Tibial artery (tissue), 4 donors: ENCODE data around the gene HOXB3.

ENCODE experiments used
- DNase-seq, 2 donors: peaks; one replicate each; pipeline ENCODE4 v3.0.0-alpha.2; 2019
- H3K27ac ChIP-seq, 2 donors: fragments of 200-600 bp; sonication (generic) in 1 of 2; 1 replicate in 1 of 2; 2 replicates in 1 of 2; pipeline ENCODE4 v1.5.1; 2018 to 2019; ENCODE audit warnings: mild to moderate bottlenecking in 1 of 2
- H3K27me3 ChIP-seq, 2 donors: fragments of 200-600 bp; sonication (generic) in 1 of 2; one replicate each; pipeline versions ENCODE4 v1.5.1 to v1.6.0; 2016 to 2019
- H3K36me3 ChIP-seq, 3 donors: fragments of 200-600 bp; sonication (generic) in 2 of 3; one replicate each; pipeline ENCODE4 v1.5.1; 2016 to 2019; ENCODE audit warnings: mild to moderate bottlenecking in 2 of 3
- H3K4me1 ChIP-seq, 4 donors: fragments of 200-600 bp; sonication (generic) in 2 of 4; 1 replicate in 3 of 4; 2 replicates in 1 of 4; pipeline ENCODE4 v1.5.1; 2016 to 2019
- H3K4me3 ChIP-seq, 2 donors: fragments of 200-600 bp; sonication (generic) in 1 of 2; 1 replicate in 1 of 2; 2 replicates in 1 of 2; pipeline ENCODE4 v1.5.1; 2018 to 2019; ENCODE audit warnings: mild to moderate bottlenecking in 2 of 2
- H3K9me3 ChIP-seq, 3 donors: fragments of 200-600 bp; sonication (generic) in 1 of 3; one replicate each; pipeline ENCODE4 v1.5.1; 2016 to 2019
- intact Hi-C: fragments of 100-400 bp; cut with DNase I; formaldehyde crosslinking; loops from one replicate; pipeline ENCODE4 v1.15.0; 2023; ENCODE audit warnings: low total_unique reads
- TF ChIP-seq, protein P1 (sequence below), 2 experiments: fragments of 200-600 bp in 1 of 2; fragments of 450-650 bp in 1 of 2; IDR thresholded peaks; one replicate each; pipeline ENCODE4 v1.5.1; 2017 to 2019; ENCODE audit warnings: antibody characterized with exemption in 2 of 2, mild to moderate bottlenecking in 1 of 2, moderate library complexity in 1 of 2

Gene HOXB3

DNA sequence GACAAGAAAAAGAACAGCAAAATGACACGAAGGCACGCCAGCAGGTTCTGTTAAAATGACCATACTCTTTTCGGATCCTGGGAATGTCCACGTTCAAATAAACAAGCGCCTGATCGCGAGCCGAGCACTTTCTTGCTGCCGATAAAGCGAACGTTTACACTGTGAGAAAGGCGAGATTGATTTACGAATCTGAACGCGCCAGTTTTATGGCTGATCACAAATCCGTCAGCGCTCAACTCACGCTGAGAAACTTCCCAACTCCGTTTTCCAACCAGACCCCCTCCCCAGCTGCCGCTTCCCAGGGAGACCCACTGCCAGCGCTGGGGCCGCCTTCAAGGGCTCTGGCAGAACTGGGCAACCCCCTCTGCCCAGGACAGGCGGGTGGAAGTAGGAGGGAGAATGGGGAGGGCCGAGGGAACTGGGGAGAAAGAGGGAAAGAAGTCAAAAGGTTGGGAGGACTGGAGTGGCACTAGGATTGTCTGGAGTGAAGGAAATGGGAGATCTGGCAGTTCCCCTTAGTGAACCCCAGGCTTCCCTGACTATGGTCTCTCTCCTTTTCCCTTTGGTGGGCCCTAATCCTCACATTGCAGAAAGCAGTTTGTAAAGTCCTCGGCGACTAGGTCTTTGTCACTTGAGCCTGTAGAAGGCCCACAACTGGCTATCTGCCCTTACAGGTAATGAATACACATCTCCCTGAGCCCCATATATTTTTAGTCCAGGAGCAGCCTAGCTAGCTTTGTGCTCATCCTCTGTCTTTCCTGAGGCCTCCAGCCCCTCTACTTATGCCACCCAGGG lies 18.8 kb downstream of the HOXB3 start:
- intact Hi-C loops = no loop called here
- no peak for DNase-seq

DNA sequence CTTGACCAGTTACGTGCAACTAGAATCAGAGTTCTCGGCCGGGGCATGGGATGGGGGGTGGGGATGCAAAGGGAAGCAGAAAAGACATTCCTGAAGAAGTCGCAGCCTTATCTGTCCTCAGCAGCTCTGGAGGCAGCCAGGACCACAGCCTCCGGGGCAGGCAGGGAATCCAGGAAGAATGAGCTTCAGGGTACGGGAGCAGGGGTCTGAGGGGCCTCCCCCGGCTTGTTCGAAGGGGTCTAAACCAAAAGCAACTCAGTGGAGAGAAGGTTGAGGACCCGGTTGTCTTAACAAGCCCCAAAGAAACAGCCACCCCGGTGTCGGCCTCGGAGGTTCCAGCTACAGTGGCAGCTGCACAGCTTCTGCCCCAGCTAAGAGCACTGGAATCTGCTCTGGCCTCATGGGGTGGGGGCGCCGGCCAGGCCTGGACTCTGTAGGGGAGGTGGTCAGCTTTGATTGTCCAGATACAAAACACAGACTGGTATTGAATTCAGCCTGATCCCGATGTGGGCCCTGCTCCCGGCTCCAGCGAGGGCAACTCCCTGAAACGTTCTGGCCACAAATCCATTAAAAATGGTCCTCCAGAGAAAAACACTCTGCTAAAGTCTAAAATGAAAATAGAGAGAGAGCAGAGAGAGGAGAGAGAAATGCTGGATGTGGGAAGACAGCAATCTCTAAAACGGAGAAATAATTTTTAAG lies 19.6 kb downstream of the HOXB3 start:
- Histone ChIP-seq H3K27ac (peak overlapping the region in 1 of 2 donors; percentile 68), H3K4me3 (peak overlapping the region in 1 of 2 donors; percentile 33), H3K27me3 (peaks cover 0 to 4% of the 10 kb centered on the region in 2 donors), H3K9me3 (no peaks in the 10 kb centered on the region), H3K4me1 (peaks cover 0 to 17% (median 6%) of the 10 kb centered on the region in 4 donors), H3K36me3 (no peaks in the 10 kb centered on the region)
- DNase-seq = no peak
- intact Hi-C loops = no loop called here
- TF ChIP-seq, protein P1, sequence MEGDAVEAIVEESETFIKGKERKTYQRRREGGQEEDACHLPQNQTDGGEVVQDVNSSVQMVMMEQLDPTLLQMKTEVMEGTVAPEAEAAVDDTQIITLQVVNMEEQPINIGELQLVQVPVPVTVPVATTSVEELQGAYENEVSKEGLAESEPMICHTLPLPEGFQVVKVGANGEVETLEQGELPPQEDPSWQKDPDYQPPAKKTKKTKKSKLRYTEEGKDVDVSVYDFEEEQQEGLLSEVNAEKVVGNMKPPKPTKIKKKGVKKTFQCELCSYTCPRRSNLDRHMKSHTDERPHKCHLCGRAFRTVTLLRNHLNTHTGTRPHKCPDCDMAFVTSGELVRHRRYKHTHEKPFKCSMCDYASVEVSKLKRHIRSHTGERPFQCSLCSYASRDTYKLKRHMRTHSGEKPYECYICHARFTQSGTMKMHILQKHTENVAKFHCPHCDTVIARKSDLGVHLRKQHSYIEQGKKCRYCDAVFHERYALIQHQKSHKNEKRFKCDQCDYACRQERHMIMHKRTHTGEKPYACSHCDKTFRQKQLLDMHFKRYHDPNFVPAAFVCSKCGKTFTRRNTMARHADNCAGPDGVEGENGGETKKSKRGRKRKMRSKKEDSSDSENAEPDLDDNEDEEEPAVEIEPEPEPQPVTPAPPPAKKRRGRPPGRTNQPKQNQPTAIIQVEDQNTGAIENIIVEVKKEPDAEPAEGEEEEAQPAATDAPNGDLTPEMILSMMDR (IDR thresholded peaks at IDR 0.05) = no peak

More for the DNA sequence above, 18.8 kb downstream of the HOXB3 start:
- Histone ChIP-seq H3K4me1 (peaks cover 0 to 24% (median 6%) of the 10 kb centered on the region in 4 donors), H3K4me3 (peak overlapping the region in 1 of 2 donors; percentile 33), H3K27me3 (peaks cover 0 to 4% of the 10 kb centered on the region in 2 donors), H3K9me3 (no peaks in the 10 kb centered on the region), H3K36me3 (no peaks in the 10 kb centered on the region), H3K27ac (peak overlapping the region in 1 of 2 donors; percentile 68)
- TF ChIP-seq, protein P1 (IDR thresholded peaks at IDR 0.05) = no peak

DNA sequence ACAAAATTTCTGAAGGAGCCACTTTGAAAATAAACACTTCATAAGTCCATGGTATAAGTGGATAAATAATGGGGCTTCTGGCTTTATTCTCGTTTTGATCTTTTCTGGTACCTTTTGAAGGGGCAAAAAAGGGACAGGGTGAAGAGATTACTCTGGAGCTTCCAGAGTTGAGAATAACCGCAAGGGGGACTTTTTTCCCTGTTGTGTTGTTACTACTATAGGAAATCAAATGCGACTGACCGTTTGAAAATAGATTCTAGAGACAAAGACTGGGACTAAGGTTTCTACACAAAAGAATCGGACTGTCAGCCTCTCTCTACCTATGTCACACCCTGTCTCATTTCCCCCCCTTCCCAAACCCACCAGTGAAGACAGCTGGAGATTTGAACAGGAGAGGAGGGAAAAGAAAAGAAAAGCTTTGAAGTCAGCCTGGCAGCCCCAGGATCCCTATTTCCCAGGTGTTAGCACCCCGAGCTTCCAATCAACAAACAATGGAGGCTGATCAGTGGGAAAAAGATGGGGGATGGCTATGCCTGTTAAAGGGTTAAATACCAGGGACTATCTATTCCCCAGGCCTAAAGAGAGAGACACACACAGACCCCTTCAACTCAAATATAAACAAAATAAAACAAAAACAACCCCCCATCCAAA lies 20.2 kb downstream of the HOXB3 start:
- Histone ChIP-seq H3K9me3 (no peaks in the 10 kb centered on the region), H3K4me3 (peak overlapping the region in 1 of 2 donors; percentile 33), H3K27ac (peak overlapping the region in 1 of 2 donors; percentile 68), H3K27me3 (peaks cover 0 to 4% of the 10 kb centered on the region in 2 donors), H3K36me3 (no peaks in the 10 kb centered on the region), H3K4me1 (peaks cover 0 to 17% (median 6%) of the 10 kb centered on the region in 4 donors)
- TF ChIP-seq, protein P1 (IDR thresholded peaks at IDR 0.05) = no peak
- DNase-seq = no peak
- intact Hi-C loops = no loop called here

DNA sequence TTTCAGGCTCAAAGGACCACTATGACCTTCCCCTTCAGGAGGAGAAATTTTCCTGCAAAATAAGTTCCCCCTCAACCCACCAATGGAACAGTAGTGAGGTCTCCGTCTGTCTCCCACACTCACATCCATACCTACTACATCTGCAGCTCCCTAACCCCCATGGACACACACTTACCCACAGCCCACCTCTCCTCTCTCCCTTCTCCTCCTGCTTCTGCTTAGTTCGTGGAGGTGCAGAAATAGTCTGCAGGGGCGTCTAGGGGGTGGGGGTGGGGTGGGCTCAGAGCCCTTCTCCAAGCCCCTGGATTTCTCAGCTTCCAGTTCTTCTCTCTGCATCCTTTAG lies 20.8 kb downstream of the HOXB3 start:
- TF ChIP-seq, protein P1 (IDR thresholded peaks at IDR 0.05) = no peak
- H3K4me1 ChIP-seq = peaks cover 0 to 22% (median 10%) of the 10 kb centered on the region in 4 donors
- peak overlapping the region in 1 of 2 donors; percentile 68 for H3K27ac ChIP-seq
- peaks cover 0 to 5% of the 10 kb centered on the region in 2 donors for H3K27me3 ChIP-seq
- no peaks in the 10 kb centered on the region for H3K9me3 ChIP-seq
- H3K36me3 ChIP-seq = no peaks in the 10 kb centered on the region
- intact Hi-C loops = no loop called here
- DNase-seq = no peak
- no peak overlapping the region for H3K4me3 ChIP-seq

DNA sequence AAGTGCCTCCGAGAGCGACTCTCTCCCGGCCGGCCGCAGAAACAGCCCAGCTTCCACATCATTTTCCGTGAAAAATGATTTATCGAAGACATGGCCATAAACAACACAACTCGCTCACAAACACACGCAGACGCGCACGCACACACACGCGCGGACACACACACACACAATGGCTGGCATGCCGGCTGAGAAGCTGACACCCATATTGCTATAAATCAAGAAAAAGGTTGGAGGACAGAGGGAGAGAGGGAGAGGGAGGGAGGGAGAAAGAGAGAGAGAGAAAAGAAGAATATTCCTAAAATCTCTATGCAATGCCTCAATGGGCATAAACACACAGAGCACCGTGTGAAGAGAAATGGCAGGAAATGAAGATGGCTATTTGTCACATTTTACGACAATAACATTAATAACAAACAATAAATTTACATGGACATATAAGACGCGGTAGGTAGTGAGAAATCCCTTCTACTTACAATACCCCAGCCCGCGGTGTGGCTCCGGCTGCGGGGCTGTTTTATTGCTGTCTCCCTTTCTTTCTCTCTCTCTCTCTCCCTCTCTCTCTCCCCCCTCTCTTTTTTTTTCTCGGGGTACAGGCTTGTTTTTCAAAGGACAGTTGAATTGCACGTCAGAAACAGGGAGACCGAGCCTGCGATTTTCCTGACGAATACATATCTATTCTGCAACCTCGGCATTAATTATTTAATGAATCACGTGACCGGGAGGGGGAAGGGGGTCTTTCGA lies 21.4 kb downstream of the HOXB3 start:
- no peak overlapping the region for H3K27ac ChIP-seq
- H3K9me3 ChIP-seq = no peaks in the 10 kb centered on the region
- TF ChIP-seq, protein P1 (IDR thresholded peaks at IDR 0.05) = no peak
- peaks cover 0 to 27% (median 16%) of the 10 kb centered on the region in 4 donors for H3K4me1 ChIP-seq
- intact Hi-C loops = no loop called here
- DNase-seq = no peak
- H3K4me3 ChIP-seq = no peak overlapping the region
- no peaks in the 10 kb centered on the region for H3K36me3 ChIP-seq
- peaks cover 0 to 11% of the 10 kb centered on the region in 2 donors for H3K27me3 ChIP-seq
